G401.6 (cell line): ENCODE measurements around the gene SNAPIN.
"Not testable (repeated sequence)": the region's sequence is repeated elsewhere in the genome, so short reads cannot be mapped to it uniquely, and the experiment has no call there.

ENCODE experiments used
- FAIRE-seq: peaks from 2 replicates; lab custom pipeline; 2012; peaks lifted over from hg19 to GRCh38; lab: Jason Lieb, UNC

SNAPIN gene

GRCh38 chr1:153626904-153627714 is 31.4 kb upstream of the SNAPIN start, which contains the start of gene S100A13:
Gene S100A13 (minus strand): TSS chr1:153627505. CDS start chr1:153626472, 1,033 bp downstream.
- FAIRE-seq, result peak; percentile 95

- no peak for FAIRE-seq
These were observed 30.5 kb upstream of the SNAPIN start, which contains the start of gene S100A1 for GRCh38 chr1:153627715-153628626. Gene S100A1 (plus strand): TSS chr1:153628434. CDS start chr1:153630522, 2,088 bp downstream.

DNA sequence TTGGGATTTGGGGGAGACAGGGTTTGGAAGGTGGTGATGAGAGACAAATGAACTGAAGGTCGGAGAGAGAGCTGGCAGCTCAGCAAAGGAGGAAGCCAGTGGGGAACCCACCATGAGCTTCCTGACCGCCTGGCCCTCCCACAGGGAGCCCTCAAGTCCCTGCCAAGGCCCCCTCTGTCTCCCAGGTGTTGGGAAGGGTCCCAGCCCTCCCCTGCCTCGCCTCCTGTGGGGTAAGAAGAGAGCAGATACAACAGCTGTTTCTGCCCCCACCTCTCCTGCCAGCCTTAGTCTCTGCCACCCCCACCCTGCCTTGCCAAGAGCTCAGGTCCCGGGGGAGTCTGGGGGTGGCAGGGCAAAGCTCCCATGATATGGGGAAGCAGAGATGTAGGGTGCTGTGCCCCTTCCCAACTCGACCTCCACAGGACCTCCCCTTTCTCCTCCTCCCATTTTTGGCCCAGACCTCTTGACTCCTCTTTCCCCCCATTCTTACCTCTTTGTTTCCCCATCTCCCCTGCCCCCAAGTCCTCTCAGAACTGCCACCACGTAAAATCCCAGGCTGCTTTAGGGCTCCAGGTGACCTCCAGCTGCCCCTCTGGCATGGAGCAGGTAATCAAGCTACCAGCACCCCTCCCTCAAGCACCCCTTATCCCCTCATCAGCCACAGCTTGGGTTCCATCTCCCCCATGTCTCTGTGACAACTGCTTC is 29.7 kb upstream of the SNAPIN start:
- no peak for FAIRE-seq

DNA sequence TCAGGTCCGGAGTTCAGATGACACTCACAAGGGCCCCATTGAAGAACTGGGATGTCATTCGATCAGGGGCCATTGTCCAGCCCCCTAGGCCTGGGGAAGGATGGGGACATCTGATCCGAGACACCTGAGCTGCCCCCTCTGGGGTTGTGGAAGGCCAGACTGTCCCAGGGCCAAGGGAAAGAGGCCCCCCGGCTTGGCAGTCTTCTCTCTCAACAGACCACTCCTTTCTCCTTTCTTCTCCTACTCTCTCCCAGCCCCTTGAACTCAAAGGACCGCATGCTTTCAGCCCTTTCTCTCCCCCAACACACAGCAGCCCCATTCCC is 29.2 kb upstream of the SNAPIN start:
- FAIRE-seq, result no peak

DNA sequence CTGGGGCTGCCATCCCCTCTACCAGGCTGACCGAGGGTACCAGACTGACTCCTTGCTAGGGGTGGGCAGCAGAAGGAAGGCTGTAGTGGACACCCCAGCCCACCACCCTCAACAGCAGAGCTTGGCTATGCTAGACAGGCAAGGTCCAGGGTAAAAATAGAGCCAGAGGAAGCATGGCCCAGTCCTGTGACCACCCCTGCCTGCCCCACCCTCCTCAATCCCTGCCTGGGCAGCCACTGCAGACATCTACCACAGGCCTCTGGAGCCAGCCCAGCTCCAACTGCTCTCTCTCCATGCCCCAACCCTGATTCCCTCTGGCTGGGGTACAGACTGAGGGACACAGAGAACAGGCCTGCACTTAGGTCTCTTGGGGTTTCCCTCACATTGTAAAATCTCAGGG is 28.5 kb upstream of the SNAPIN start:
- FAIRE-seq, result no peak

DNA sequence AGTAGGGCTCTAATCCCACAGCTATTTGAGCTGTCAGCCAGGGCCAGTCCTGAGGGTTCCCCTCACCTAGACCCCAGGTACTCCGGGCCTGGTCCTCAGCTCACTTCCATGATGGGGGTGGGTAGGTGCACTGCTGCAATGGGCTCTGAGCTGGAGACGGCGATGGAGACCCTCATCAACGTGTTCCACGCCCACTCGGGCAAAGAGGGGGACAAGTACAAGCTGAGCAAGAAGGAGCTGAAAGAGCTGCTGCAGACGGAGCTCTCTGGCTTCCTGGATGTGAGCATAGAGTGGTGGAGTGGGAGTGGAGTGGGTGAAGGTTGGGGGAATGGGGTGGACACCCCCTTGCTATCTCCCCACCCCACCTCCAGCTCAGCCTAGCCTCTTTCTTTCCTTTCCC is 28.1 kb upstream of the SNAPIN start:
- FAIRE-seq, result no peak

GRCh38 chr1:153631047-153632022 is 27.2 kb upstream of the SNAPIN start:
- FAIRE-seq, result no peak

- FAIRE-seq, result no peak
These were observed 25.2 kb upstream of the SNAPIN start for GRCh38 chr1:153633161-153633753.

DNA sequence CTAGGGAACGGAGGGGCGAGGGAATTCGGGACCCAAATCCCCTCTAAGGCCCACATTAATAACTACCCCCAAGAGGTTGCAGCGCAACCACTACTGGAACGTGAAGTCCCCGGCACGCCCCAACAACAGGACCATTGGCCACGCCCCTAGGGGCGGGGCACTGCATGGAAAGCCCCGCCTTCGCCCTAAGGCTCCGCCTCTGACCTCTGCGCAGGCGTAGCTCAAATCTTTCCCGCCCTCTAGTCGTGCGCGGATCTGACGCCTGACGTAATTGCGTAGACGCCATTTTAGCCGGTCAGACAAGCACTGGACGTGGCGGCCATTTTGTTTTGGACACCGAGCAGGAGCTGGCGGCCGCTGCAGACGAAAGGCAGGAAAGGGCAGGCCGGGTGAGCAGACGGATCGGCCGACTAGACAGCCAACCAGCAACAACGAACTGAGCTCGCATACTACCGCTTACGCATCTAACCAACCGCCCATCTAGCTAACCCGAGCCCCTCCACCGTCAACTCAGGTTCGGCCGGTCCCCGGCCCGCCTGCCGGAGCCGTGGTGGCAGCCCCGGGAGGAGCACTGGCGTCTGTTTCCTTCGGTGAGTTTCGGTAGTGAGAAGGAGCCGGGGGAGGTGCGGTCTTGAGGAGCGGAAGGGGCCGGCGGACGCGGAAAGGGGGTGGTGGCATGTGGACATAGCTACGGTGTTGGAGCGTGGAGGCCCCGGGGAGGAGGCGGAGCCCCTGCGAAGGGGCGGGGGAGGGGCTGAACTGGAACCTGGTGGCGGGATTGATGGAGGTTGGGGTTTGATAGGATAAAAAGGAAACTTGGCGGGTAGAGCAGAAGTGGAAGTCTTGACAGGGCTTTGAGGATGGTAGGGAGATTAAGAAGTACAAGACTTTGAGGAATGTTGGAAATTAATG is 24.5 kb upstream of the SNAPIN start, which contains the start of gene CHTOP:
Gene CHTOP, plus strand, starts transcription at position 313 of the 912 bp plus-strand sequence. CDS start 2,523 bp downstream, outside the sequence.
- peak; percentile 94 for FAIRE-seq

DNA sequence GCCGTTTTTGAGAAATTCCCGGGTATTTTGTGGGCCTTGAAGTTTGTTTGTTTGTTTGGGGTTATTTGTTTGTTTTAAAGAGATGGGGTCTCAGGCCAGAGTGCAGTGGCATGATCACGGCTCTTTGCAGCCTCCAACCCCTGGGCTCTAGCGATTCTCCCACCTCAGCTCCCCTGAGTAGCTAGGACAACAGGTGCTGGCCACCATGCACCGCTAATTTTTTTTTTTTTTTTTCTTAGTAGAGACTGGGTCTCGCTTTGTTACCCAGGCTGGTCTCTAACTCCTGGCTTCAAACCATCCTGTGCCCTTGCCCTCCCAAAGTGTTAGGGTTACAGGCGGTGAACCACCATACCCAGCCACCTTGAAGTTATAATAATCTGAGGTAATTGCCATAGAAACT is 22.6 kb upstream of the SNAPIN start:
- no peak for FAIRE-seq

GRCh38 chr1:153636312-153636711 is 22.2 kb upstream of the SNAPIN start:
- FAIRE-seq, result no peak

DNA sequence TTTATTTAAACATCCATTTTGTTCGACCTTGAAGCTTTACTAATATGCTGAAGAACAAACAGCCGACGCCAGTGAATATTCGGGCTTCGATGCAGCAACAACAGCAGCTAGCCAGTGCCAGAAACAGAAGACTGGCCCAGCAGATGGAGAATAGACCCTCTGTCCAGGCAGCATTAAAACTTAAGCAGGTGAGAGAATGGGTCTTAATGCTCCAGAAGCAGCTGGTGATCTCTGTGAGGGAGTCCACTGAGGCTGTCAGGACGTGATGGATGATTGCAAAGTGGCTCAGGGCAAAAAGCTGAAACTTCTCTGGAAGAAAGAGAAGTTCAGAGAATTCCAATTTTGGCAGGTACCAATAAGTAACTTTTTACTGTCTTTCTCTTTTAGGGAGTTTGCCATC is 20.2 kb upstream of the SNAPIN start:
- FAIRE-seq, result no peak

GRCh38 chr1:153639280-153639679 is 19.2 kb upstream of the SNAPIN start:
- FAIRE-seq, result no peak

DNA sequence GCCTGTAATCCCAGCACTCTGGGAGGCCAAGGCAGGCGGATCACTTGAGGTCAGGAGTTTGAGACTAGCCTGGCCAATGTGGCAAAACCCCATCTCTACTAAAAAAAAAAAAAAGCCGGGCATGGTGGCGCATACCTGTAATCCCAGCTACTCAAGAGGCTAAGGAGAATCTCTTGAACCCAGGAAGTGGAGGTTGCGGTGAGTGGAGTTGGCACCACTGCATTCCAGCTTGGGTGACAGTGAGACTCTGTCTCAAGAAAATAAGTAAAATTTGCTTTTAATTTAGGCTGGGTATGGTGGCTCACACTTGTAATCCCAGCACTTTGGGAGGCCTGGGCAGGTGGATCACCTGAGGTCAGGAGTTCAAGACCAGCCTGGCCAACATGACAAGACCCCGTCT is 18.3 kb upstream of the SNAPIN start:
- FAIRE-seq, result not testable (repeated sequence)

- no peak for FAIRE-seq
These were observed 17.6 kb upstream of the SNAPIN start for GRCh38 chr1:153640861-153641260.

- no peak for FAIRE-seq
These were observed 16.3 kb upstream of the SNAPIN start for GRCh38 chr1:153642161-153642560.

DNA sequence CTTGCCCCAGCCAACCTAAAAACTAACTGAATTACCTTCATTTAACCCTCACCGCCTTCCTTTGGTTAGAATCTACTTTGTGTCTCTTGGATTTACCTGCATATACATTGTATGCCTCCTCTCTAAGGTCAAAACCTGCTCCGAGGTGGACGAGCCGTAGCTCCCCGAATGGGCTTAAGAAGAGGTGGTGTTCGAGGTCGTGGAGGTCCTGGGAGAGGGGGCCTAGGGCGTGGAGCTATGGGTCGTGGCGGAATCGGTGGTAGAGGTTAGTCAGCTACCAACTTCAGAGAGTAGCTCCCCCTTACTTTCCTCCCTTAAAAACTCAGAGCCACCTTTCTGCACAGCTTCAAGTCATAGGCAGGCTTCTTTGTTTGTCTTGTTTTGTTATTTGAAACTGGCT is 15.4 kb upstream of the SNAPIN start:
- no peak for FAIRE-seq

GRCh38 chr1:153643816-153644215 is 14.7 kb upstream of the SNAPIN start:
- no peak for FAIRE-seq

DNA sequence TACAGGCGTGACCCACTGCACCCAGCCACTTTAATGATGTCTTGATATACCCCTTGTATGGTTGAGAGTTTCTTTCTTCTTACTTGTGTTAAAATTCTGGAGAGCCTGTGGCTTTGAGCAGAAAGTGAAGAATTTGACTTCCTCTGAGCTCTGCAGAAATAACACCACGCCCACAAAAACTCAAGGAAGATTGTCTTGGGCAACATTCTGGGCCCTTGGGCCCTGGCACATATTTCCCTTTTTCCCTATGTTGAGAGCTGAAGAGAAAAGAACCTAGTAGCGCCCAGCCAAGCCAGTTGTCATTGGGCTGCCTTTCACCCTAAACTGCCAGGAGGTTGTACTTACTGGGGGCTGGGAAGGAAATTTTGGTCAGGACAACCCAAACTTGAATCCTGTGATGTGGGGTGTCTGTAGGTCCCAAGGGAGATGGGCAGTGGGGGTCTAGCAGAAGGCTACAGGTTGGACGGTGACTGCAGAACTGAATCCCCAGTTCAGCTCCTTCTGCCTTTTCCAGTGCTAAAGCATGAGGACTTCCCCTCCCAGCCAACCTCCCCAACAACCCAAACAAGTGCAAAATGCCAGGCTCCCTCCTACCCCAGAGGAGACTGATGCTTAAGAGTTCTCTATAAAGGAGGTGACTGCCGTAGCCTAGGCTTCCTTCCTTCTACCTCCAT is 11.7 kb upstream of the SNAPIN start:
- FAIRE-seq, result no peak
